ENCODE measurements around the gene ATXN1. TPM values are rescaled to one million over a fixed set of nuclear protein-coding genes. Genes with fewer than 3 reads are reported as not detected.
A peak's percentile ranks its signal among the peaks of the same experiment; 100 is the strongest.

The ATXN1 gene
- total RNA-seq, 1 donor from 2014 or later = 18.4 TPM

DNA sequence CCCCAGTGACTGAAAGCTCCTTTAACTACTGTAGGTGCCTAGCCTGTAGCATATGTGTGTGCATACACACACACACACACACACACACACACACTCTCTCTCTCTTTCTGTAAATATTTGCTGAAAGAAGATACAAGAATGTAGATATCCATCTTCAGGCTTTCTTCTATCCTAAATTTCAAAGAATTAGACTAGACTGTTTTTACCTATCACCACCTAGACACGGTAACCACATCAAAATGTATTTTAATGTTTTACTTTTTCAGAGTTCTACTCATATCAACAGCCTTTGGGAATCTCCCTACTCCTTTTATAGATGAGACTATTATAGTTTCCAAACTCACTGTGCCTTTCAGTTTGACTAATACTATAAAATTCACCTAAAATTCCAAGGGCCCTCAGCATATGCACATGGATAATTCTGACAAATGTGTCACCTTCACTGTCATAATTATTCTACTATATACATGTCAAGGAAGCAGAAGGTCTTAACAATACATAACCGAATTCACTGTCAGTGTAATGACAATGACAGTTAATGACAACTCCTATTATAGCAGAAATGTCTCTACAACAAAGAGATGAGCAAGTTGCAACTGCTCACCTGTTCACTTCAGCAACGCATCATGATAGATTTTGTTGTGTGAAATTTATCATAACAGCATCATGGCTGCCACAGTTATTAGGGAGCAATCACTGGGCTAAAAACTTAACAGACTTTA lies 286.3 kb downstream of the ATXN1 start:
- DNase-seq (ENCODE audit: low read depth) = no peak
- FAIRE-seq = no peak
- TF ChIP-seq CTCF (IDR thresholded peaks at IDR 0.05; ENCODE audit: insufficient read depth, low read length, severe bottlenecking) = no peak

DNA sequence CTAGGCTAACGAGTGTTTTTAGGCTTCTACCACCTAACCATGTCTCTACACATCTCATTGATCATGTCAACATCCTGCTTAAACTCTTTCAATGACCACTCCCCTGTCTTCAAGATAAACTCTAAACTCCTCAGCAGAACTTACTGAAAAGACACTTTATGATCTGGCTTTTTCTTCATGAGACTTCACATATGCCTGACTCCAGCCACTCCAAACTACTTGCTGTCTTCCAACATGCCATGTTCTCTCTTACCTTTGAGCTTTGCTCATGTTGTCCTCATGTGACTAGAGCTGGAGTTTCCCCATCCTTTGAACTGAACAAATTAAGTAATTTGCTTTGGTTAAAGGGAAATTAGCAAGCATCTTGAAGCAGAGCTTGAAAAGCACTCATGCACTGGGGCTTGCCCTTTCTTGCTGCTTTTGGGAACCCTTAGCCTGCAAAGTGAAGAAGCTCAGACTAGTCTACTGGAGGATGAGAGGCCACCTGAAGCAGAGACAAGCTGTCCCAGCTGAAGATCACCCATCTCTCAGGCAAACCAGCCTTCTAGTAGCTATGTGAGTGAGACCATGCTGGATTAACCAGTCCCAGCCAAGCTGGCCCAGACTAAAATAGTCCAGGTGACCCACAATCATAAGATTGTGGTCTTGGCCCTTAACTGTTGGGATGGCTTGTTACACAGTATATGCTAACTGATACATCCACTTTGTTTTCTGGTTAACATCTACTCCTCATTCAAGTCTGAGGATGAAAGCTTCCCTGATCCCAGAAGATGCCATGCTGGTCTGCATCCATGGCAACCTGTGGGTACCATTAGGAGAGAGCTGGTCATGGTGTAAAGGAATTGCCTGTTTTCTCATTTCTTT lies 287.1 kb downstream of the ATXN1 start:
- no peak overlapping the region for H3K4me3 ChIP-seq (ENCODE audit: low read depth, low read length)
- H3K36me3 ChIP-seq (ENCODE audit: control insufficient read depth, insufficient read depth, low read length) = no peaks in the 10 kb centered on the region
- TF ChIP-seq CTCF (IDR thresholded peaks at IDR 0.05; ENCODE audit: insufficient read depth, low read length, severe bottlenecking) = no peak
- H3K27me3 ChIP-seq (ENCODE audit: control insufficient read depth, insufficient read depth, low read length) = no peaks in the 10 kb centered on the region
- no peak for DNase-seq (ENCODE audit: low read depth)
- FAIRE-seq = no peak

More for the DNA sequence above, 286.3 kb downstream of the ATXN1 start:
- H3K27me3 ChIP-seq (ENCODE audit: control insufficient read depth, insufficient read depth, low read length) = no peaks in the 10 kb centered on the region
- no peaks in the 10 kb centered on the region for H3K36me3 ChIP-seq (ENCODE audit: control insufficient read depth, insufficient read depth, low read length)
- no peak overlapping the region for H3K4me3 ChIP-seq (ENCODE audit: low read depth, low read length)

GRCh38 chr6:16473184-16473907 lies 287.9 kb downstream of the ATXN1 start:
- H3K27me3 ChIP-seq (ENCODE audit: control insufficient read depth, insufficient read depth, low read length) = no peaks in the 10 kb centered on the region
- H3K36me3 ChIP-seq (ENCODE audit: control insufficient read depth, insufficient read depth, low read length) = no peaks in the 10 kb centered on the region
- FAIRE-seq (no peak), DNase-seq (ENCODE audit: low read depth) (no peak)
- no peak for TF ChIP-seq CTCF (IDR thresholded peaks at IDR 0.05; ENCODE audit: insufficient read depth, low read length, severe bottlenecking)
- no peak overlapping the region for H3K4me3 ChIP-seq (ENCODE audit: low read depth, low read length)

- Histone ChIP-seq H3K36me3 (ENCODE audit: control insufficient read depth, insufficient read depth, low read length) (no peaks in the 10 kb centered on the region), H3K27me3 (ENCODE audit: control insufficient read depth, insufficient read depth, low read length) (no peaks in the 10 kb centered on the region), H3K4me3 (ENCODE audit: low read depth, low read length) (no peak overlapping the region)
- FAIRE-seq (no peak), DNase-seq (ENCODE audit: low read depth) (peak; percentile 67)
- no peak for TF ChIP-seq CTCF (IDR thresholded peaks at IDR 0.05; ENCODE audit: insufficient read depth, low read length, severe bottlenecking)
These were observed 288.8 kb downstream of the ATXN1 start for GRCh38 chr6:16472349-16473069.

DNA sequence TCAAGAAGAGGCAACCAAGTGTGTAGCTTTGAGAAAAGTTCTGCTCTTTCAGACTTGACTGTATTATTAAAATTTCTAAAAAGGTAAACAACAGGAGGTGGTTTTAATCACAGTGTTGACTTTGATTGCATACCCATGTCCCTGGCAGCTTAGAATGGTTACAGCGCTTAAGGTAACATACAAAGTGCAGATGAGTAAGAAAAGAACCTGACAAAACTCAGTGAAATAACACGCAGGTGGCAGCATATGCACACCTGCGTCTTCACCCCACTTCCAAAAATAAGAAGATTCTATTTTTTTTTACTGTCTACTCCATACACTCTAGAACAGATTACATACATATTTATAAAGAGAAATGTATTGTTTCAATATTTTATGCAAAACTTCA lies 289.4 kb downstream of the ATXN1 start:
- no peak for TF ChIP-seq CTCF (IDR thresholded peaks at IDR 0.05; ENCODE audit: insufficient read depth, low read length, severe bottlenecking)
- Histone ChIP-seq H3K36me3 (ENCODE audit: control insufficient read depth, insufficient read depth, low read length) (no peaks in the 10 kb centered on the region), H3K27me3 (ENCODE audit: control insufficient read depth, insufficient read depth, low read length) (no peaks in the 10 kb centered on the region), H3K4me3 (ENCODE audit: low read depth, low read length) (no peak overlapping the region)
- no peak for FAIRE-seq
- no peak for DNase-seq (ENCODE audit: low read depth)
